BLaER1 (cell line): ENCODE data around the gene TRIM42.

Experiments
- H3K27ac ChIP-seq: shearing (Covaris generic); formaldehyde crosslinking; 2 replicates; pipeline ENCODE4 v1.8.1; 2022
- H3K27me3 ChIP-seq: shearing (Covaris generic); formaldehyde crosslinking; 2 replicates; pipeline ENCODE4 v1.8.1; 2022
- H3K36me3 ChIP-seq: shearing (Covaris generic); formaldehyde crosslinking; 2 replicates; pipeline ENCODE4 v1.8.1; 2022
- H3K4me1 ChIP-seq: shearing (Covaris generic); formaldehyde crosslinking; 2 replicates; pipeline ENCODE4 v1.8.1; 2022
- H3K4me2 ChIP-seq: shearing (Covaris generic); formaldehyde crosslinking; 2 replicates; pipeline ENCODE4 v1.8.1; 2022
- H3K4me3 ChIP-seq: shearing (Covaris generic); formaldehyde crosslinking; 2 replicates; pipeline ENCODE4 v1.8.1; 2022
- H3K9ac ChIP-seq: shearing (Covaris generic); formaldehyde crosslinking; 2 replicates; pipeline ENCODE4 v1.8.1; 2022
- H3K9me3 ChIP-seq: shearing (Covaris generic); formaldehyde crosslinking; 2 replicates; pipeline ENCODE4 v1.8.1; 2022
- H4K20me1 ChIP-seq: shearing (Covaris generic); formaldehyde crosslinking; 2 replicates; pipeline ENCODE4 v1.8.1; 2022
- Cebpa-rat ChIP-seq: shearing (Covaris generic); IDR thresholded peaks from 2 replicates; pipeline ENCODE4 v1.8.1; 2022

Gene TRIM42

GRCh38 chr3:140682586-140682985, 4.7 kb downstream of the TRIM42 start:
- no peaks in the 10 kb centered on the region for H3K9me3 ChIP-seq
- H4K20me1 ChIP-seq = no peaks in the 10 kb centered on the region
- no peak overlapping the region for H3K4me2 ChIP-seq
- no peak overlapping the region for H3K9ac ChIP-seq
- H3K36me3 ChIP-seq = no peaks in the 10 kb centered on the region
- no peak overlapping the region for H3K4me3 ChIP-seq
- no peak for TF ChIP-seq Cebpa-rat
- no peak overlapping the region for H3K27ac ChIP-seq
- no peaks in the 10 kb centered on the region for H3K4me1 ChIP-seq
- no peaks in the 10 kb centered on the region for H3K27me3 ChIP-seq

- H3K9ac ChIP-seq = no peak overlapping the region
- TF ChIP-seq Cebpa-rat = no peak
- no peaks in the 10 kb centered on the region for H3K36me3 ChIP-seq
- H3K27me3 ChIP-seq = no peaks in the 10 kb centered on the region
- H3K9me3 ChIP-seq = no peaks in the 10 kb centered on the region
- no peaks in the 10 kb centered on the region for H4K20me1 ChIP-seq
- no peak overlapping the region for H3K4me2 ChIP-seq
- H3K4me1 ChIP-seq = no peaks in the 10 kb centered on the region
- H3K4me3 ChIP-seq = no peak overlapping the region
- H3K27ac ChIP-seq = no peak overlapping the region
Measured at GRCh38 chr3:140686128-140686527, 8.3 kb downstream of the TRIM42 start.

GRCh38 chr3:140686948-140687347, 9.1 kb downstream of the TRIM42 start:
- no peaks in the 10 kb centered on the region for H3K27me3 ChIP-seq
- H3K4me3 ChIP-seq = no peak overlapping the region
- H3K9me3 ChIP-seq = no peaks in the 10 kb centered on the region
- no peaks in the 10 kb centered on the region for H3K36me3 ChIP-seq
- H3K4me1 ChIP-seq = no peaks in the 10 kb centered on the region
- no peak overlapping the region for H3K4me2 ChIP-seq
- no peak for TF ChIP-seq Cebpa-rat
- no peak overlapping the region for H3K27ac ChIP-seq
- no peak overlapping the region for H3K9ac ChIP-seq
- H4K20me1 ChIP-seq = no peaks in the 10 kb centered on the region

- Histone ChIP-seq H3K4me3 (no peak overlapping the region), H3K27ac (no peak overlapping the region), H4K20me1 (no peaks in the 10 kb centered on the region), H3K9ac (no peak overlapping the region), H3K4me1 (no peaks in the 10 kb centered on the region), H3K27me3 (no peaks in the 10 kb centered on the region), H3K36me3 (no peaks in the 10 kb centered on the region), H3K9me3 (no peaks in the 10 kb centered on the region), H3K4me2 (no peak overlapping the region)
- TF ChIP-seq Cebpa-rat = no peak
Measured at GRCh38 chr3:140695361-140696061, 17.6 kb downstream of the TRIM42 start.

GRCh38 chr3:140699516-140700231, 21.8 kb downstream of the TRIM42 start:
- no peaks in the 10 kb centered on the region for H3K27me3 ChIP-seq
- H3K27ac ChIP-seq = no peak overlapping the region
- no peak overlapping the region for H3K4me3 ChIP-seq
- no peak for TF ChIP-seq Cebpa-rat
- H3K4me1 ChIP-seq = no peaks in the 10 kb centered on the region
- no peaks in the 10 kb centered on the region; the same call in 1 of the 2 replicates for H3K9me3 ChIP-seq
- no peak overlapping the region for H3K9ac ChIP-seq
- H4K20me1 ChIP-seq = no peaks in the 10 kb centered on the region
- H3K36me3 ChIP-seq = no peaks in the 10 kb centered on the region
- no peak overlapping the region for H3K4me2 ChIP-seq

GRCh38 chr3:140702281-140702680, 24.4 kb downstream of the TRIM42 start:
- Histone ChIP-seq H3K9ac (no peak overlapping the region), H3K9me3 (peaks cover 17% of the 10 kb centered on the region), H3K4me1 (no peaks in the 10 kb centered on the region), H3K27ac (no peak overlapping the region), H3K4me2 (no peak overlapping the region), H4K20me1 (no peaks in the 10 kb centered on the region), H3K27me3 (no peaks in the 10 kb centered on the region), H3K36me3 (no peaks in the 10 kb centered on the region), H3K4me3 (no peak overlapping the region)
- no peak for TF ChIP-seq Cebpa-rat

- H4K20me1 ChIP-seq = no peaks in the 10 kb centered on the region
- H3K27ac ChIP-seq = no peak overlapping the region
- no peak overlapping the region for H3K9ac ChIP-seq
- no peak overlapping the region for H3K4me2 ChIP-seq
- no peaks in the 10 kb centered on the region for H3K36me3 ChIP-seq
- H3K4me1 ChIP-seq = no peaks in the 10 kb centered on the region
- H3K27me3 ChIP-seq = no peaks in the 10 kb centered on the region
- H3K4me3 ChIP-seq = no peak overlapping the region
- H3K9me3 ChIP-seq = peaks cover 17% of the 10 kb centered on the region
- no peak for TF ChIP-seq Cebpa-rat
Measured at GRCh38 chr3:140703496-140703895, 25.6 kb downstream of the TRIM42 start.

- TF ChIP-seq Cebpa-rat = no peak
- Histone ChIP-seq H3K36me3 (no peaks in the 10 kb centered on the region), H3K27me3 (no peaks in the 10 kb centered on the region), H3K4me3 (no peak overlapping the region), H3K9ac (no peak overlapping the region), H3K27ac (no peak overlapping the region), H4K20me1 (no peaks in the 10 kb centered on the region), H3K4me2 (no peak overlapping the region), H3K9me3 (peaks cover 17% of the 10 kb centered on the region), H3K4me1 (no peaks in the 10 kb centered on the region)
Measured at GRCh38 chr3:140704733-140705132, 26.9 kb downstream of the TRIM42 start.

- no peak overlapping the region for H3K27ac ChIP-seq
- H3K36me3 ChIP-seq = no peaks in the 10 kb centered on the region
- H3K4me2 ChIP-seq = no peak overlapping the region
- H3K9ac ChIP-seq = no peak overlapping the region
- peaks cover 17% of the 10 kb centered on the region for H3K9me3 ChIP-seq
- TF ChIP-seq Cebpa-rat = no peak
- H3K27me3 ChIP-seq = no peaks in the 10 kb centered on the region
- no peaks in the 10 kb centered on the region for H3K4me1 ChIP-seq
- no peaks in the 10 kb centered on the region for H4K20me1 ChIP-seq
- no peak overlapping the region for H3K4me3 ChIP-seq
Measured at GRCh38 chr3:140705954-140706353, 28.1 kb downstream of the TRIM42 start.

GRCh38 chr3:140706360-140706759, 28.5 kb downstream of the TRIM42 start:
- no peak for TF ChIP-seq Cebpa-rat
- Histone ChIP-seq H3K4me1 (no peaks in the 10 kb centered on the region), H3K4me2 (no peak overlapping the region), H3K9me3 (peaks cover 17% of the 10 kb centered on the region), H3K9ac (no peak overlapping the region), H4K20me1 (no peaks in the 10 kb centered on the region), H3K4me3 (no peak overlapping the region), H3K27ac (no peak overlapping the region), H3K27me3 (no peaks in the 10 kb centered on the region), H3K36me3 (no peaks in the 10 kb centered on the region)
